GM11168 (cell line): Measurements from ENCODE around the gene PSMC3.

ENCODE experiments used
- in situ Hi-C: fragments of 300-500 bp; cut with MboI; formaldehyde crosslinking; loops from one replicate; pipeline ENCODE4 v1.12.0; 2022; ENCODE audit warnings: low sequenced_read_pairs; ENCODE audit not compliant: unreplicated experiment

The PSMC3 gene

GRCh38 chr11:47395223-47396048, 30.8 kb downstream of the PSMC3 start:
- in situ Hi-C loops: no loop called here

- in situ Hi-C loops: no loop called here
Observed at GRCh38 chr11:47394322-47395222, 31.7 kb downstream of the PSMC3 start.

- in situ Hi-C loops: no loop called here
Observed at GRCh38 chr11:47394050-47394321, 32.3 kb downstream of the PSMC3 start.

- in situ Hi-C loops: no loop called here
Observed at GRCh38 chr11:47393163-47394049, 32.8 kb downstream of the PSMC3 start.

GRCh38 chr11:47392546-47393162, 33.6 kb downstream of the PSMC3 start:
- in situ Hi-C loops: no loop called here

- in situ Hi-C loops: no loop called here
Observed at GRCh38 chr11:47391711-47392432, 34.4 kb downstream of the PSMC3 start.

- in situ Hi-C loops: no loop called here
Observed at GRCh38 chr11:47391077-47391583, 35.1 kb downstream of the PSMC3 start.

GRCh38 chr11:47390422-47390760, 35.8 kb downstream of the PSMC3 start:
- in situ Hi-C loops: no loop called here

- in situ Hi-C loops: no loop called here
Observed at GRCh38 chr11:47389577-47390421, 36.4 kb downstream of the PSMC3 start.

- in situ Hi-C loops: no loop called here
Observed at GRCh38 chr11:47388697-47389576, 37.3 kb downstream of the PSMC3 start.

- in situ Hi-C loops: no loop called here
Observed at GRCh38 chr11:47387944-47388696, 38.1 kb downstream of the PSMC3 start.

GRCh38 chr11:47384498-47384897, 41.7 kb downstream of the PSMC3 start:
- in situ Hi-C loops: no loop called here

- in situ Hi-C loops: no loop called here
Observed at GRCh38 chr11:47383071-47383470, 43.2 kb downstream of the PSMC3 start.

- in situ Hi-C loops: no loop called here
Observed at GRCh38 chr11:47380078-47380477, 46.2 kb downstream of the PSMC3 start.

GRCh38 chr11:47379317-47379716, 46.9 kb downstream of the PSMC3 start:
- in situ Hi-C loops: no loop called here

GRCh38 chr11:47378836-47379170, 47.4 kb downstream of the PSMC3 start:
- in situ Hi-C loops: no loop called here
